ENCODE data around the gene CYS1. TPM values are rescaled to one million over a fixed set of nuclear protein-coding genes. Genes with fewer than 3 reads are reported as not detected.

CYS1 gene
- polyA plus RNA-seq, 1 donor (not counting 4 experiments of a cell fraction or from before 2014, with no cell fraction given), result 0.14 TPM

DNA sequence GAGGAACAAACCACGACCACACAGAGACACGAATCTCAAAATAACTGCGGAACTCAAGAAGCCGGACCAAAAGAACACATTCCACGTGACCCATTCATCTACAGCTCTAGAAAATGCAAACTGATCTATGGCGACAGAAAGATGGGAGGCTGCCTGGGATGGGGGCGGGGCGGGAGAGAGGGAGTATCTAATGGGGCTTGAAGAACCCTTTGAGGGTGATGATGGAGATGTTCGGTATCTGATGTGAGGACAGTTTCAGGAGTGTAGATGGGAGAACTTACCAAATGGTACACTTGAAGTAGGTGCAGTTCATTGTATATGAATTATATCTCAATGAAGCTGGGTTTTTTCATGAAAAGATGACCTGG, 71.4 kb downstream of the CYS1 start:
- TF ChIP-seq EZH2 (IDR thresholded peaks at IDR 0.05; ENCODE audit: low read length), result no peak
- DNase-seq (ENCODE audit: low read depth, low spot score) (no peak), FAIRE-seq (no peak)
- Histone ChIP-seq H3K27ac (ENCODE audit: control insufficient read depth, insufficient read depth, low read length) (no peak overlapping the region), H3K9me3 (ENCODE audit: control insufficient read depth, low read depth, low read length) (peaks cover 7% of the 10 kb centered on the region), H4K20me1 (ENCODE audit: control insufficient read depth, extremely low read depth, insufficient read depth, low read length) (no peaks in the 10 kb centered on the region), H3K27me3 (ENCODE audit: control insufficient read depth, extremely low read depth, insufficient read depth, low read length) (no peaks in the 10 kb centered on the region), H3K4me1 (ENCODE audit: control insufficient read depth, extremely low read depth, insufficient read depth, low read length) (no peaks in the 10 kb centered on the region), H3K4me3 (ENCODE audit: control insufficient read depth in 2 of 3, extremely low read depth in 1 of 3, insufficient read depth in 2 of 3, low read depth in 1 of 3, low read length in 3 of 3) (no peak overlapping the region), H3K9ac (ENCODE audit: control insufficient read depth, extremely low read depth, insufficient read depth, low read length) (no peak overlapping the region), H3K9me1 (ENCODE audit: control insufficient read depth, extremely low read depth, insufficient read depth, low read length) (no peaks in the 10 kb centered on the region), H3K36me3 (ENCODE audit: control insufficient read depth in 2 of 2, extremely low read depth in 1 of 2, insufficient read depth in 2 of 2, low read length in 2 of 2) (no peaks in the 10 kb centered on the region), H3K4me2 (ENCODE audit: control insufficient read depth, extremely low read depth, insufficient read depth, low read depth, low read length) (no peak overlapping the region), H3K79me2 (ENCODE audit: control insufficient read depth, insufficient read depth, low read length) (no peaks in the 10 kb centered on the region), H2AFZ (ENCODE audit: control insufficient read depth, low read length) (no peak overlapping the region)
- dilution Hi-C loops (cut with MboI; ENCODE audit: extremely low pct_ligation_motif_present, low sequenced_read_pairs), result no loop called here

DNA sequence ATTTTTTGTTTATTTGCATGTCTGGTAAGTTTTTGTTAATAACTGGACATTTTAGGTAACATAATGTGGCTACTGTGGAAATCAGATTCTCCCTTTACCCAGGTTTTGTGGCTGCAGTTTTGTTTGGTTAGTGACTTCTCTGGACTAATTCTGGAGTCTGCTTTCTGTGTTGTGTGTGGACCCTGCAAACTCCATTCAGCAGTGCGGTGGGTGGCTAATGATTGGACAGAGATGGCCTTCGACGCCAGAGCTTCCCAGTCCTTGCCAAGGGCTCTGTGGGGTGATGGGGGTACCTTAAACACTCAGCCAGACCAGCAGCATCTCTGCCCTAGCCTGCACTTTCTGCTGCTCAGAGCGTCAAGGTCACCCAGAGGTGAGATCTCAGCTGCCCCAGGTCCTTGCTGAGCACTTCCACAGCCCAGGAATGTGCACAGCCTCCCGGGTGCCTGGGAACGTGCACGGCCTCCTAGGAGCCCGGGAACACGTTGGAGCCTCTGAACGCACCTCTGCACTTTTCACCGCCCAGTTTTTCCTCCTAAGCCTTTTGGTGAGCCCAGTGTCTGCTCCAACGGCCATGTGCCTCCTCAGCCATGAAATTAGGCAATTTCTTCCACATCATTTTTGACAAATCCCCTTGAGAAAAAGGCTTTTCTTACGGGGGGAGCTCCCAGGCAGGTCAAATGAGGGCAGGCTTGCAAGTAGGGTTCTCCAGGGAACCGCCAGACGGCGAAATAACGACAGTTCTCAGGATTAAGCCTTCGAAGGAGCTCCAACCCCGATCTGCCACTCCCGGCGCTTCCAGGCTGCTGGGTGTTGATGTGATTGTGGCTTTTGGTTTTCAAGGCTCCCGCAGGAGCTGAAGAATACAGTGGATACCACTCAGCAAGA, 72.0 kb downstream of the CYS1 start:
- no peaks in the 10 kb centered on the region for H3K79me2 ChIP-seq (ENCODE audit: control insufficient read depth, insufficient read depth, low read length)
- H3K9me3 ChIP-seq (ENCODE audit: control insufficient read depth, low read depth, low read length), result peaks cover 4% of the 10 kb centered on the region
- no peaks in the 10 kb centered on the region for H3K9me1 ChIP-seq (ENCODE audit: control insufficient read depth, extremely low read depth, insufficient read depth, low read length)
- H3K27ac ChIP-seq (ENCODE audit: control insufficient read depth, insufficient read depth, low read length), result no peak overlapping the region
- no peaks in the 10 kb centered on the region for H4K20me1 ChIP-seq (ENCODE audit: control insufficient read depth, extremely low read depth, insufficient read depth, low read length)
- dilution Hi-C loops (cut with MboI; ENCODE audit: extremely low pct_ligation_motif_present, low sequenced_read_pairs), result no loop called here
- no peak overlapping the region for H3K4me3 ChIP-seq (ENCODE audit: control insufficient read depth in 2 of 3, extremely low read depth in 1 of 3, insufficient read depth in 2 of 3, low read depth in 1 of 3, low read length in 3 of 3)
- H3K4me1 ChIP-seq (ENCODE audit: control insufficient read depth, extremely low read depth, insufficient read depth, low read length), result no peaks in the 10 kb centered on the region
- H2AFZ ChIP-seq (ENCODE audit: control insufficient read depth, low read length), result no peak overlapping the region
- no peaks in the 10 kb centered on the region for H3K27me3 ChIP-seq (ENCODE audit: control insufficient read depth, extremely low read depth, insufficient read depth, low read length)
- H3K9ac ChIP-seq (ENCODE audit: control insufficient read depth, extremely low read depth, insufficient read depth, low read length), result no peak overlapping the region
- no peaks in the 10 kb centered on the region for H3K36me3 ChIP-seq (ENCODE audit: control insufficient read depth in 2 of 2, extremely low read depth in 1 of 2, insufficient read depth in 2 of 2, low read length in 2 of 2)
- H3K4me2 ChIP-seq (ENCODE audit: control insufficient read depth, extremely low read depth, insufficient read depth, low read depth, low read length), result no peak overlapping the region
- FAIRE-seq, result no peak
- TF ChIP-seq CTCF (optimal IDR thresholded peaks at IDR 0.05 in 1 of 3, IDR thresholded peaks at IDR 0.05 in 1 of 3, conservative IDR thresholded peaks at IDR 0.05 in 1 of 3; ENCODE audit: extremely low read depth in 1 of 3, insufficient read depth in 2 of 3, low read length in 3 of 3) (no peak), EZH2 (IDR thresholded peaks at IDR 0.05; ENCODE audit: low read length) (no peak)
- no peak for DNase-seq (ENCODE audit: low read depth, low spot score)
